Right ventricle myocardium superior (tissue), 1 donor: ENCODE measurements around the gene MED16. TPM values are rescaled to one million over a fixed set of nuclear protein-coding genes. Genes with fewer than 3 reads are reported as not detected.
"Not testable (repeated sequence)": the region's sequence is repeated elsewhere in the genome, so short reads cannot be mapped to it uniquely, and the experiment has no call there.

ENCODE experiments used
- ATAC-seq: fragments of 200-7000 bp; cut with Tn5 transposase; one replicate; pipeline ENCODE4 v1.9.1; 2020; ENCODE audit warnings: mild to moderate bottlenecking; ENCODE audit not compliant: poor library complexity
- DNase-seq: peaks from one replicate; pipeline ENCODE4 v3.0.0-alpha.2; 2020
- intact Hi-C: fragments of 100-400 bp; cut with DNase I; formaldehyde crosslinking; loops from one replicate; pipeline ENCODE4 v1.11.2; 2022
- total RNA-seq: library from RNA; stranded (reverse); fragmentation: NEBNext Ultra II Directional; extraction: Animal tissue kit (Norgen Biotek cat#: 25700); gene quantifications from one replicate; pipeline ENCODE4 v1.2.1, GENCODE V29; 2021
- donor health status: DM: no; HTN: yes; CAD: no; lungs with severe emphysema.

Gene MED16
- total RNA-seq, 1 donor from 2014 or later, result 19.1 TPM

DNA sequence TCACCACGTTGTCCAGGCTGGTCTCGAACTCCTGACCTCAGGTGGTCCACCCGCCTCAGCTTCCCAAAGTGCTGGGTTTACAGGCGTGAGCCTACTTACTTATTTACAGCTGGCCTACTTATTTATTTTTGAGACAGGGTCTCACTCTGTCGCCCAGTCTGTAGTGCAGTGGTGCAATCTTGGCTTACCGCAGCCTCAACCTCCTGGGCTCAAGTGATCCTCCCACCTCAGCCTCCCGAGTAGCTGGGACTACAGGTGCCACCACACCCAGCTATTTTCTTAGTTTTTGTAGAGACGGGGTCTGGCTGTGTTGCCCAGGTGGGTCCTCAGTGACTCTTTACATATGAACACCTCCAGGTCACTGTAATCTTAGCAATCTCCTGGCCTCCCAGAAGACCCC lies 43.8 kb downstream of the MED16 start:
- DNase-seq, intact Hi-C loops, ATAC-seq: not testable (repeated sequence)

DNA sequence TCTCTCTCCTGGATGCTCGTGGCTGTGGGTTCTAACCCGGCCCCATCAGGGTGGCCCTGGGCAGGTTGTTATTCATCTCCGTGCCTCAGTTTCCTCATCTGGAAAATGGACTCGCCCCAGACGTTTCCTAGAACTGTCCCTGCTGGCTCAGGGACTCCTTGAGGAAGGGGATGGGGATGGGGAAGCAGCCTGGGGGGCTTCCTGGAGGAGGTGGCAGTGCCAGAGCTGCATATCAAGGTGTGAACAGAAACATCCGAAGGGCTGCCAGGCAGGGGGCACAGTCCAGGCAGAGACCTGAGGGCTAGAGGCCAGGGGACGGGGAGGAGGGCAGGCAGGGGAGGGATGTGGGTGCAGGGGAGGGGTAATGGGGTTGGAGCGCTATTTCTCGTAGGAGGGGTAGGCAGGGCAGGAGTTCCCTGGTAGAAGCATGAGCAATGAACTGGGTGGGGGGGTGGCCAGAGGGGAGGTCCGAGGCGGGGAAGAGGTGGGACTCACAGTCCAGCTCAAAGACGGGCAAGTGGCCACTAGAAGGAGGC lies 44.5 kb downstream of the MED16 start:
- DNase-seq (peak; percentile 72), ATAC-seq (peak; percentile 26)
- intact Hi-C loops, result no loop called here

DNA sequence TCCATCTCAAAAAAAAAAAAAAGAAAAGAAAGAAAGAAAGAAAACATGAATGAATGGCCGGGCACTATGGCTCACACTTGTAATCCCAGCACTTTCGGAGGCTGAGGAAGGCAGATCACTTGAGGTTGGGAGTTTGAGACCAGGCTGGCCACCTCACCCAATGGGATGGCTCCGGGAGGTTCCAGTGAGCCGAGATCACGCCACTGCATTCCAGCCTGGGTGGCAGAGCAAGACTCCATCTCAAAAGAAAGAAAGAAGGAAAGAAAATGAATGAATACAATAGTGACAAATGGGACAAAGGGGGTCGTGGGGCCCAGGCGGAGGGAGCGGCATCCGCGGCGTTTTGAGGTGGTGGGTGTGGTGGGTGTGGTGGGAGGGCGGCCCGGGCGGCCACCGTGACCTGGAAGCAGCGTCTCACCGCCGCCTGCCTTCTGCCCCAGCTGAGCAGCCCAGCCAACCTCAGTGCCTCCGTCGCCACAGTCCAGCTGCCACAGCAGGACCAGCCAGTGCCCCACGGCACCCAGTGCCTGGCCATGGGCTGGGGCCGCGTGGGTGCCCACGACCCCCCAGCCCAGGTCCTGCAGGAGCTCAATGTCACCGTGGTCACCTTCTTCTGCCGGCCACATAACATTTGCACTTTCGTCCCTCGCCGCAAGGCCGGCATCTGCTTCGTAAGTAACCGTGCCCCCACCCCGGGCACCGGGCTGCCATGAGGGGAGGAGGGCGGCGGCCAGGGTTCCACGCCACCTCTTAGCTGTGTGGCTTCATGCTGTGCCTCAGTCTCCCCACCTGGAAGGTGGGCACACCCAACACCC lies 47.1 kb downstream of the MED16 start:
- no peak for DNase-seq
- intact Hi-C loops, result no loop called here
- ATAC-seq, result no peak

DNA sequence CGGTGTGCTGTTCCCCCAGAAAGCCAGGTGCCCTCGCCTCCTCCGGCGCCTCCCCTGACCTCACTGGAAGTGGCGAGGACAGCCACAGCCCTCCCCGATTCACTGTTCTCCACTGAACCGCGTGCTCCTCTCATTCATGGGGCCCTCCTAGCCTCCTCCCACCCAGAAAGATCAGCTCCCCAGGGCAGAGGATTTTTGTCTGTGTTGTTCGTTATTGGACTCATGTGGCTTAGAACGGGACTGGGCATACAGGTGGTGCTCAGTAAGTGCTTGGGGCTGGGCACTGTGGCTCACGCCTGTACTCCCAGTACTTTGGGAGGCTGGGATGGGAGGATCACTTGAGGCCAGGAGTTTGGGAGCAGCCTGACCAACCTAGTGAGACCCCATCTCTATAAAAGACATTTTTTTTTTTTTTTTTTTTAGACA lies 48.4 kb downstream of the MED16 start:
- no peak for ATAC-seq
- no peak for DNase-seq
- intact Hi-C loops, result no loop called here

DNA sequence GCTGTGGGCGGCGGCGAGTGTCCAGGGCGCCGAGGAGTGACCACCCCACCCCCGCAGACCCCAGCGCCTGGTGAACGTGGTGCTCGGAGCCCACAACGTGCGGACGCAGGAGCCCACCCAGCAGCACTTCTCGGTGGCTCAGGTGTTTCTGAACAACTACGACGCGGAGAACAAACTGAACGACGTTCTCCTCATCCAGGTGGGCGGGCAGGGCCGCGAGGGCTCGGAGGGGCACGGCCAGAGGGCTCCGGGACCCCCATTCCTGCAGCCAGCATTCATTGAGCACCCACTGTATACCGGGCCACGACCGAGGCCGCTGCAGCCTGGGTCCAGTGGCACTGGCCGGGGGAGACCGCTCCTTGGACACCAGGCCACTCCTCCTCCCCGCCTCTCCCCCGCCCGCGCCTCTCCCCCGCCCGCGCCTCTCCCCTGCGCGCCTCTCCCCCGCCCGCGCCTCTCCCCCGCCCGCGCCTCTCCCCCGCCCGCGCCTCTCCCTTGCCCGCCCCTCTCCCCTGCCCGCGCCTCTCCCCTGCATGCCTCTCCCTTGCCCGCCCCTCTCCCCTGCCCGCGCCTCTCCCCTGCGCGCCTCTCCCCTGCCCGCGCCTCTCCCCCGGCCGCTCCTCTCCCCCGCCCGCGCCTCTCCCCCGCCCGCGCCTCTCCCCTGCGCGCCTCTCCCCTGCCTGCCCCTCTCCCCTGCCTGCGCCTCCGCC lies 49.0 kb downstream of the MED16 start:
- ATAC-seq (no peak), DNase-seq (no peak)
- intact Hi-C loops, result no loop called here

DNA sequence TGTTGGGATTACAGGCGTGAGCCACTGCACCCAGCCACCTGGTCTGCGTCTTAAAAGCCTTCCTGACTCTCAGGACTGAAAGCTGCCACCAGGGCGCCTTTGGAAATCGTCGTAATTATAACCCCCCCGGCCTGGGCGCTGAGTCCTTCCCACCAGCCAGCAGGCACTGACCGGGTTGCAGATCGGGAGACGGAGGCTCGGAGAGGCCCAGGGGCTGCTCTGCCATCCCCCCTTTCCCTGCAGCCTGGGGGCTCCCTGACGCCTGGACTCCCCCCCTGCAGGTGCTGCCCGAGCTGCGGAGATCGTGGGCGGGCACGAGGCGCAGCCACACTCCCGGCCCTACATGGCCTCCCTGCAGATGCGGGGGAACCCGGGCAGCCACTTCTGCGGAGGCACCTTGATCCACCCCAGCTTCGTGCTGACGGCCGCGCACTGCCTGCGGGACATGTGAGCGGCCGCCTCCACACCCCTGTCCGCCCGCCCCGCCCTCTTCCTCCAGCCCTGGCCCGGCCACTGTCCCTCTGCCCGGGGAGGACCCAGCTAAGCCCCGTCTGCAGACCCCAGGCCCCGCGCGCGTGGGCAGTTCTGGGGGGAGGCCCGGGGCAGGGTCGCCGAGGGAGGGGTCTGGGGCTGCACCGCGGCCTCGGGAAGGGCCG lies 49.7 kb downstream of the MED16 start:
- intact Hi-C loops, result no loop called here
- DNase-seq (peak; percentile 61), ATAC-seq (peak; percentile 26)

DNA sequence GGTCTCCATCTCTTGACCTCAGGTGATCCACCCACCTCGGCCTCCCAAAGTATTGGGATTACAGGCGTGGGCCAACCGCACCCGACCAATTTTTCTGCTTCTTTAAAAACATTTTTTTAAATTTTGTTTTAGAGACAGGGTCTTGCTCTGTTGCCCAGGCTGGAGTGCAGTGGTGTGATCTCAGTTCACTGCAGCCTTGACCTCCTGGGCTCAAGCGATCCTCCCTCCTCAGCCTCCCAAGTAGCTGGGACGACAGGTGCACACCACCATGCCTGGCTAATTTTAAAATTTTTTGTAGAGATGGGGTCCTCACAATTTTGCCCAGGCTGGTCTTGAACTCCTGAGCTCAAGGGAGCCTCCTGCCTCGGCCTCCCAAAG lies 50.2 kb downstream of the MED16 start:
- intact Hi-C loops, DNase-seq, ATAC-seq: not testable (repeated sequence)

DNA sequence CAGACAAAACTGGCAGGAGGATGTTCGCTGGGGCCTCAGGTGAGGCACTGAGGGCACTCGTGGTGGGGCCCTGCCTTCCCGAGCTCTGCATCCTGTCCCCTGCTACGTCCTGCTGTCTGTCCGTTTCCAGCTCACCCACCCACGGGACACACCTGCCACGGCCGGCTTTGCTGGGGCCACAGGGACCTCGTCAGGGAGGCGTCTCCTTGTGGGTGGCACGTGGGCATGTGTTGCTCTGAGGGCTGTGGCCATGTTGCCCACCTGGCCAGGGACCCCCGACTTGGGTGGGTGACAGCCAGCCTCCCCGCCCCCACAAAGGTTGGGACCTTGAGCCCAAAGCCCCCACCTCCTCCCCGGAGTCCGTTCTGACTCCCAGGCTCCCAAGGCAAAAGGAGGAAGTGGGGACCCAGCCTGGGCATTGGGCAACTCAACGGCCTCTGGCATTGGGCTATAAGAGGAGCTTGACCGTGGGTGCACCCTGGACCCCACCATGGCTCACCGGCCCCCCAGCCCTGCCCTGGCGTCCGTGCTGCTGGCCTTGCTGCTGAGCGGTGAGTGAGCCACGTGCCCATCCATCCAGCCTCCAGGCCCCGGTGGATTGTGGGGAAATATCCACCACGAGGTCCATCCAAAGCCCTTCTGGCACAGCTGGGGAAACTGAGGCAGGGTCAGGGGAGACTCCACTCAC lies 52.3 kb downstream of the MED16 start, which contains the start of gene PRTN3:
Gene PRTN3 (plus strand): TSS at position 481 of the 688 bp plus-strand sequence. CDS start 10 bp downstream, at position 491.
- intact Hi-C loops, result no loop called here
- DNase-seq, result peak; percentile 56
- no peak for ATAC-seq

DNA sequence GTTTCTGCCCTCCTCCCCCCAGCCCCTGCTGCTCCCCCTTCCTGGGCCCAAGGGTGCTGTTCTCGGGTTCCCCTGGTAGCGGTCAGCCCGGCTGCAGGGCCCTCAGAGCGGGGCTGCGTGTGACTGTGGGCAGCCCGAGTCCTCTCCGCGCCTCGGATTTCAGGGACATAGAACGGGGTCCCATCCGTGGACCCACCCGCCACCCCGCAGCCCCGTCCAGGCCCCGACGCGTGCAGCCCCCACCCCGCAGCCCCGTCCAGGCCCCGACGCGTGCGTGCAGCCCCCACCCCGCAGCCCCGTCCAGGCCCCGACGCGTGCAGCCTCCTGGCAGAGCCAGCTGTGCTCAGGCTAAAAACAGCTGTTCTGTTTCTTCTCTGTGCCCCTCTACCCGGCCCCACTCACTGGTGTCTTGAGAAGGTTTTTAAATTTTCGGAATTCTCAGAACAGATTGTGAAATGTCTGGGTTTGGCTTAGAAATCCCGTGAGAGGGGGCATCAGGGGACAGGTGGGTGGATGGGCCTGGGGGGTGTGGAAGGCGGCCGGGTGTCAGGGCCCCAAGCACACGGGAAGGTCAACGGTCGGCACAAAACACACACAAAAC lies 57.7 kb downstream of the MED16 start:
- no peak for ATAC-seq
- DNase-seq, result no peak
- intact Hi-C loops, result no loop called here

DNA sequence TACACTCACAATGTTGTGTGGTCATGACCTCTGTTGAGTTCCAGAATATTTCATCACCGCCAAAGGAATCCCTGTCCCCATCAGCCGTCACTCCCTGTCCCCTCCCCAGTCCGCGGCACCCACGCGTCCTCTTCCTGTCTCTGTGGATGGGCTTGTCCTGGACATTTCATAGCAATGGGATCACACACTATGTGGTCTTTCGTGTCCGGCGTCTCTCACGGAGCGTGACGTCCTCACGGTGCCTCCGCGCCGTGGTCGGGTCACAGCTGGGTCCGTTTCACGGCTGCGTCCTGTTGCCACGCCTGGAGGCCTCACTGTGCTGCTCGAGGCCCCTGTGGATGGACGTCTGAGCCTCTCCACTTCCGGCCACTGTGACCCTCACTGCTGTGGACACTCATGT lies 58.8 kb downstream of the MED16 start:
- intact Hi-C loops, result no loop called here
- no peak for DNase-seq
- peak; percentile 36 for ATAC-seq

DNA sequence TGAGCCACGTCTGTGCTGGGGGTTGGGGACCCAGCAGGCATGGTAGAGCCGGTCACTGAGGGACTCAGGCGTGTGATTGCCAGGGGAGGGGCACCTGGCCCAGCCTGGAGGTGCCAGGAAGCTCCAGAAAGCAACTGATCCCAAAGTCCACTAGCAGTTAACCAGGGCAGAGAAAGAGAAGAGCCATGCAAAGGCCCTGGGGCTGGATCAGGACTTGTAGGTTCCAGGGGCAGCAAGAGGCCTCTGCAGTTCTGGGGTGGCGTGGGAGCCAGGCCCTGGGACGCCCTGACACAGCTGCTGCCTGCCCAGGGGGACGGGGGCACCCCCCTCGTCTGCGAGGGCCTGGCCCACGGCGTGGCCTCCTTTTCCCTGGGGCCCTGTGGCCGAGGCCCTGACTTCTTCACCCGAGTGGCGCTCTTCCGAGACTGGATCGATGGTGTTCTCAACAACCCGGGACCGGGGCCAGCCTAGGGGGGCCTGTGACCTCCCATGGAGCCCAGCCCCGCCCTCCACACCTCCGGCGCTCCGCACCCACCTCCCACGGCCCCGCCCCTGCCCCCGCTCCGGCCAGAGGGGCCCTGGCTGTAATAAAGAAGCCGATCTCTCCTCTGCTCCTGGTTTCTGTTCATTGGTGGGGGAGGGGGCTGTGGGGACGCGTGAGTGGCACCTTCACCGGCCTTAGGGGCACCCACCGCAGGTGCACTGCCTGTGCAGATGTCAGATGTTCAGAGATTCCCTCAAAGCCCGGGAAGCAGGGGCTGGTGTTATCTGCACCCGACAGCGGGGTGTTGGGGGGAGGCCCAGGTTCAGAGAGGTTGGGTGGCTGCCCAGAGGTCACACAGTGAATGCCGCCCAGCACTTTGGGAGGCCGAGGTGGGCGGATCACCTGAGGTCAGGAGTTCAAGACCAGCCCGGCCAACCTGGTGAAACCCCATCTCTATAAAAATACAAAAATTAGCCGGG lies 61.3 kb downstream of the MED16 start:
- ATAC-seq, result no peak
- intact Hi-C loops, result no loop called here
- no peak for DNase-seq

DNA sequence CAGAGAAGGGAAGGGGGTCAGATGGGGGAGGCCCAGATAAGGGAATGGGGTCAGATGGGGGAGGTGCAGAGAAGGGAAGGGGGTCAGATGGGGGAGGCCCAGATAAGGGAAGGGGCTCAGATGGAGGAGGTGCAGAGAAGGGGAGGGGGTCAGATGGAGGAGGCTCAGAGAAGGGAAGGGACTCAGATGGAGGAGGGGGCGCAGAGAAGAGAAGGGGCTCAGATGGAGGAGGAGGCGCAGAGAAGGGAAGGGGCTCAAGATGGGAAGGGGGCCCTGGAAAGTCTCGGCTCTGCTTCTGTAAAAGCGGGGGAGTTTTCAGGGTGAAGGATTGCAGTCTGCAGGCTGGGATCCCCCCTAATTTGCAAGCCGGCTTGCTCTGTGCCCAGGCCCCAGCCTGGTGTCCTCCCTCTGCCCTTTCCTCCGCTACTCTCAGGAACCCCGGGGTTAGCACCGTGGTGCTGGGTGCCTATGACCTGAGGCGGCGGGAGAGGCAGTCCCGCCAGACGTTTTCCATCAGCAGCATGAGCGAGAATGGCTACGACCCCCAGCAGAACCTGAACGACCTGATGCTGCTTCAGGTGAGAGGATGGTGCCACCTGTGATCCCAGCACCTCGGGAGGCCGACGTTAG lies 63.7 kb downstream of the MED16 start:
- DNase-seq, result no peak
- no peak for ATAC-seq
- intact Hi-C loops, result no loop called here

DNA sequence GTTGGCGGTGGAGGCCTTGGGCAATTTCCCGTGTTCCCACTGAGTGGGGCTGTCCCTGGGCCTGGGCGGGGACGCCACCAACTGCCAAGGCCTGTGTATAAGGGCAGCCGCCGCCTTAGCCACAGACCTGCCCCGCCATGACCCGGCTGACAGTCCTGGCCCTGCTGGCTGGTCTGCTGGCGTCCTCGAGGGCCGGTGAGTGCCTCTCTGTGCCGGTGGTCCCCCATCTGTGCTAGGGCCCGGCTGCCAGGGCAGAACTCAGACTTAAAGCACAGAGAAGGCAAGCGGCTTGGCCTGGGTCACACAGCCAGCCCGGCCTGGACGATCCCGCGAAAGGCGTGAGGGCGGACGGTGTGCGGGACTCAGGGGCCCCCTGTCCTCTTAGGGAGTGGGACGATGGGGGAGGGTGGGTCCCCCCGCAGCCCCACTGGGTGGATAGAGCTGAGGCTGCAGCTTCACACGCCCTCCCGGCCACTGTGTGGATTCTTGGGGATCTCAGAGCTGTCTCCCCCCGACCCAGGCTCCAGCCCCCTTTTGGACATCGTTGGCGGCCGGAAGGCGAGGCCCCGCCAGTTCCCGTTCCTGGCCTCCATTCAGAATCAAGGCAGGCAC lies 65.2 kb downstream of the MED16 start, which contains the start of gene AZU1:
Gene AZU1 (plus strand): TSS at position 128 of the 612 bp plus-strand sequence. CDS start 10 bp downstream, at position 138.
- peak; percentile 31 for ATAC-seq
- peak; percentile 64 for DNase-seq
- intact Hi-C loops, result no loop called here

DNA sequence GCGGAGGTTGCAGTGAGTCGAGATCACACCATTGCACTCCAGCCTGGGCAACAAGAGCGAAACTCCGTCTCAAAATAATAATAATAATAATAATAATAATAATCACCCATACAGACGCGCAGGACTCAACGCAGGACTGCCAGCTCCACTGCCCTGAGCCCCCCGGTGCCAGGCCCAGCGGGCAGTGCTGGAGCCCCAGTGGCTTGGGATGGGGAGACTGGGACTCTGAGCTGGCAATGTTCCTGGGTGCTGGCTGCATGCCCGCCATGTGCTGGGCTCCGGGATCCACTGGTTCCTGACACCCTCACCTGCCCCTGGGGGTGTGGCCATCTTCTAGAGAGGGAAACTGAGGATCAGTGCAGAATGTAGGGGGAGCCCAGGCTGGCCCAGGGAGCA lies 65.7 kb downstream of the MED16 start:
- no peak for DNase-seq
- intact Hi-C loops, result no loop called here
- ATAC-seq, result no peak

DNA sequence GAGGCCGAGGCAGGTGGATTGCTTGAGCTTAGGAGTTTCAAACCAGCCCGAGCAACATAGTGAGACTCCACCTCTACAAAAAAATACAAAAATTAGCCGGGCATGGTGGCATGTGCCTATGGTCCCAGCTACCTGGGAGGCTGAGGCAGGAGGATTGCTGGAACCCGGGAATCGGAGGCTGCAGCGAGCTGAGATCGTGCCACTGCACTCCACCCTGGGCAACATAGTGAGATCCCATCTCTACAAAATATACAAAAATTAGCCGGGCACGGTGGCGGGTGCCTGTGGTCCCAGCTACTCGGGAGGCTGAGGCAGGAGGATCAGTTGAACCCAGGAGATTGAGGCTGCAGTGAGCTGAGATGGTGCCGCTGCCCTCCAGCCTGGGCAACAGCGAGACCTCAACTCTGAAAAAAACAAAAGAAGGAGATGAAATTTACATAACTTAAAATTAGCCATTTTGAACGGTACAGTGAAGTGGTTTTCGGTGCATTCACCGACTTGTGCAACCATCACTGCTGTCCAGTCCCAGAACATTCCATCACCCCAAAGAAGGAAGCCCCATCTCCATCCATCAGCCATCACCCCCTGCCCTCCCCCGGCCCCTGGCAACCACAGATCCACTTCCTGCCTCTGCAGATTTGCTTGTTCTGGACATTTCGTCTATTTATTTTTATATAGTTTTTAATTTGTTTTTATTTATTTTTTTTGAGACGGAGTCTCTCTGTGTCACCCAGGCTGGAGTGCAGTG lies 66.9 kb downstream of the MED16 start:
- ATAC-seq (no peak), DNase-seq (no peak)
- intact Hi-C loops, result no loop called here

DNA sequence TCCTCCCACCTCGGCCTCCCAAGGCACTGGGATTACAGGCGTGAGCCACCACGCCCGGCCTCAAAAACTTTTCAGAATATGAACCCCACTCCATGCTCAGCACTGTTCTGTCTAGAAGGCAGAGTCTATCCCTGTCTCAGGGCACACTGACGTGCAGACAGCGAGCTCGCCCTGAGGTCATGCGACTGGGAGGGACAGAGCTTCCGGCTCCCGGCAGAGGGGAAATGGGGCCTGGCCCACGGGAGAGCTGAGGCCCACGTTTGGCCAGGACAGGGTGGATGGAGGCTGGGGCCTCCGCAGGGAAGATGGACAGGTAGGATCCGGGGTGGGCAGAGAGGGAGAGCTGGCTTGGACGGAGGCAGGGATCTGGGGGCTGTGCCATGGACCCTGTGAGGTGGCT lies 68.1 kb downstream of the MED16 start:
- no peak for ATAC-seq
- no peak for DNase-seq
- intact Hi-C loops, result no loop called here
